DND-41 (cell line): Measurements from ENCODE around the gene PLEKHA8.

Experiments used
- ATAC-seq: fragments of 200-7000 bp; cut with Tn5 transposase; 3 replicates; pipeline ENCODE4 v1.9.1; 2021; ENCODE audit warnings: low read depth; ENCODE audit not compliant: insufficient read depth
- DNase-seq: peaks from one replicate; pipeline ENCODE4 v3.0.0-alpha.2; 2020
- H2AFZ ChIP-seq: 2 replicates; pipeline ENCODE4 v1.6.0; 2012; ENCODE audit warnings: low read depth, low read length
- H3K27ac ChIP-seq: 2 replicates; pipeline ENCODE4 v1.5.1; 2012; ENCODE audit warnings: low read length, inconsistent platforms
- H3K27me3 ChIP-seq: fragments of 200-600 bp; sonication (generic); 2 replicates; pipeline ENCODE4 v1.6.0; 2012; ENCODE audit warnings: low read length, mild to moderate bottlenecking, inconsistent platforms; ENCODE audit not compliant: insufficient read depth, poor library complexity
- H3K36me3 ChIP-seq: 2 replicates; pipeline ENCODE4 v1.5.1; 2012; ENCODE audit warnings: low read length, inconsistent platforms; ENCODE audit not compliant: insufficient read depth
- H3K4me1 ChIP-seq: 2 replicates; pipeline ENCODE4 v1.5.1; 2012; ENCODE audit warnings: mild to moderate bottlenecking, low read length; ENCODE audit not compliant: insufficient read depth
- H3K4me2 ChIP-seq: 2 replicates; pipeline ENCODE4 v1.6.0; 2012; ENCODE audit warnings: mild to moderate bottlenecking, moderate library complexity, low read length, inconsistent platforms; ENCODE audit not compliant: insufficient read depth
- H3K4me3 ChIP-seq, 2 experiments: fragments of 200-600 bp in 1 of 2; shearing (Covaris generic) in 1 of 2; 2 replicates each; pipeline ENCODE4 v1.5.1; 2012 to 2016; ENCODE audit warnings: inconsistent platforms in 2 of 2, low read length in 2 of 2, mild to moderate bottlenecking in 2 of 2, low read depth in 1 of 2, moderate library complexity in 1 of 2
- H3K79me2 ChIP-seq: 2 replicates; pipeline ENCODE4 v1.6.0; 2012; ENCODE audit warnings: low read length, inconsistent platforms; ENCODE audit not compliant: insufficient read depth
- H3K9ac ChIP-seq: 2 replicates; pipeline ENCODE4 v1.6.0; 2012; ENCODE audit warnings: low read depth, mild to moderate bottlenecking, inconsistent platforms, low read length, moderate library complexity
- H3K9me3 ChIP-seq: 2 replicates; pipeline ENCODE4 v1.5.1; 2012; ENCODE audit warnings: low read length, moderate library complexity, mild to moderate bottlenecking, inconsistent platforms; ENCODE audit not compliant: insufficient read depth, severe bottlenecking
- H4K20me1 ChIP-seq: 2 replicates; pipeline ENCODE4 v1.6.0; 2012; ENCODE audit warnings: low read length; ENCODE audit not compliant: insufficient read depth
- CTCF ChIP-seq: IDR thresholded peaks from 2 replicates; pipeline ENCODE4 v1.5.1; 2012; ENCODE audit warnings: borderline replicate concordance, low read length, moderate library complexity, mild to moderate bottlenecking; ENCODE audit not compliant: poor library complexity, severe bottlenecking; ENCODE audit errors: extremely low read depth
- EZH2 ChIP-seq: IDR thresholded peaks from 3 replicates; pipeline ENCODE4 v1.6.1; 2012; ENCODE audit warnings: borderline replicate concordance, low read depth, mild to moderate bottlenecking, moderate library complexity, low read length, inconsistent platforms; ENCODE audit not compliant: severe bottlenecking

PLEKHA8 gene

GRCh38 chr7:30160329-30160728 lies 132.1 kb downstream of the PLEKHA8 start:
- H4K20me1 ChIP-seq, result peaks cover 2% of the 10 kb centered on the region; the same call in 1 of the 2 replicates
- DNase-seq (no peak), ATAC-seq (no peak)
- H3K27ac ChIP-seq, result no peak overlapping the region
- no peaks in the 10 kb centered on the region for H3K27me3 ChIP-seq
- no peak overlapping the region for H2AFZ ChIP-seq
- H3K9ac ChIP-seq, result no peak overlapping the region
- TF ChIP-seq CTCF, result no peak
- no peak for TF ChIP-seq EZH2
- no peak overlapping the region for H3K4me3 ChIP-seq
- H3K4me2 ChIP-seq, result no peak overlapping the region
- H3K4me1 ChIP-seq, result peaks cover 17% of the 10 kb centered on the region
- H3K9me3 ChIP-seq, result no peaks in the 10 kb centered on the region
- H3K79me2 ChIP-seq, result no peaks in the 10 kb centered on the region
- H3K36me3 ChIP-seq, result no peaks in the 10 kb centered on the region

DNA sequence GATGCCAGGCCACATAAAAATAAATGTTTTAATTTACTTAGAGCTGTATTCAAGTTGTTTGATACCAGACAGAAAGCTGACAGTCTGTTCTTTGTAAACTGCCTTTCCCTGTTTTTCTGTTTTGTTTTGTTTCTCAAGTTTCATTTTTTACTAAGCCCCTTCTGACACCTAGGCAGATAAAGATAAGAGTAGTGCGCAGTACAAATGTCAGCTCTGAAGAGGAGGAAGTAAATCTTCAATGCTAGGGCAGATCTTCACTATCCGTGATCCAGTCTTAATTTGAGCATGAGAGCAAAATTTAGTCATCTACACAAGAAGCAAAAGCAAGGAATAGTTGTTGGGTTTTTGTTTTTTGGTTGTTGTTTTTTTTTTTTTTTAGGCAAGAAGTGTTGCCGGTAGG lies 133.9 kb downstream of the PLEKHA8 start:
- TF ChIP-seq EZH2 (no peak), CTCF (no peak)
- no peak for DNase-seq
- H3K4me2 ChIP-seq, result no peak overlapping the region
- no peaks in the 10 kb centered on the region; the same call in 1 of the 2 replicates for H4K20me1 ChIP-seq
- H3K36me3 ChIP-seq, result no peaks in the 10 kb centered on the region
- H3K27me3 ChIP-seq, result no peaks in the 10 kb centered on the region
- no peaks in the 10 kb centered on the region for H3K9me3 ChIP-seq
- no peak overlapping the region for H2AFZ ChIP-seq
- H3K4me1 ChIP-seq, result peaks cover 9% of the 10 kb centered on the region
- H3K4me3 ChIP-seq, result no peak overlapping the region
- no peak overlapping the region for H3K27ac ChIP-seq
- H3K79me2 ChIP-seq, result no peaks in the 10 kb centered on the region
- no peak overlapping the region for H3K9ac ChIP-seq
- no peak for ATAC-seq

DNA sequence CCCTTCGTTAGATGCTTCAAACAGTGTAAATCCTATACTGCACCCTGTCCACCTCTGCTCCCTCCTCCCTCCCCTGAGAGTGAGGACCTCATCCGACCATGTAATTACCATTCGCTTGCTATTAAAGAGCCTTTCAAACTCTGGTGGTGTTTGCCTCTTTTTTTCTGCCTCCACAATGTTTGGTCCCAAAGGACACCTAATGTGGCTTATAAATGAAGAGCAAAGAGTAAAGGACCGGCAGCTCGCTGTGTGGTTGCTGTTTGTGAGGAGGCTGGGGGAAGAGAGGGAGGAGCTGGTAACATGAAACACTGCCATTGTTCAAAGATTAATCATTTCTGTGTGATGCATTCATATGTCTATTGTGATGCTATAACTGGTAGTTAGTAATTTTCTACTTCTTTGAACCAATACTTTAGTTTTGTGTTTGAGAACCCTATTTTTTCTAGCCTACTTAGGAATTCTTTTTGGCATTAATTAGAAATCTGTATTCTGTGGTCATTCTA lies 134.5 kb downstream of the PLEKHA8 start:
- H4K20me1 ChIP-seq, result no peaks in the 10 kb centered on the region; the same call in 1 of the 2 replicates
- no peak overlapping the region for H3K4me3 ChIP-seq
- H3K79me2 ChIP-seq, result no peaks in the 10 kb centered on the region
- no peak overlapping the region for H3K9ac ChIP-seq
- no peak for DNase-seq
- ATAC-seq, result no peak
- TF ChIP-seq EZH2, result no peak
- no peak for TF ChIP-seq CTCF
- H3K4me2 ChIP-seq, result no peak overlapping the region
- H2AFZ ChIP-seq, result no peak overlapping the region
- H3K4me1 ChIP-seq, result peaks cover 4% of the 10 kb centered on the region
- H3K27me3 ChIP-seq, result no peaks in the 10 kb centered on the region
- H3K36me3 ChIP-seq, result no peaks in the 10 kb centered on the region
- no peaks in the 10 kb centered on the region for H3K9me3 ChIP-seq
- no peak overlapping the region for H3K27ac ChIP-seq
